ENCODE results near the gene MATCAP1. TPM values are rescaled to one million over a fixed set of nuclear protein-coding genes. Genes with fewer than 3 reads are reported as not detected.

Gene MATCAP1
- polyA plus RNA-seq, 1 of the 3 experiments (the other 2 are of a cell fraction) = 68.5 TPM

- no peak overlapping the region for H2AFZ ChIP-seq (ENCODE audit: low read depth)
- H3F3A ChIP-seq (replicated peaks; ENCODE audit: insufficient read depth) = peaks cover 38% of the 10 kb centered on the region
- ChIA-PET CTCF (interaction anchor here (1.3 to 2.5 kb wide), 5 partner anchors 11 to 227 kb away, joined by 4 to 7 read pairs (median 5); partner anchors contain the start of gene NOL3), POLR2A (interaction anchor here (0.8 kb wide), 1 partner anchor 11 kb away, joined by 3 read pairs; the partner anchor contains the start of gene NOL3)
- H3K27me3 ChIP-seq (ENCODE audit: insufficient read depth) = no peaks in the 10 kb centered on the region
- peaks cover 22% of the 10 kb centered on the region for H3K79me2 ChIP-seq (ENCODE audit: insufficient read depth)
- TF ChIP-seq RCOR1 (IDR thresholded peaks at IDR 0.05; ENCODE audit: low read length) = no peak
- TF ChIP-seq REST (IDR thresholded peaks at IDR 0.05; ENCODE audit: low read depth, low read length) = no peak
- peak; percentile 66; the same call in 1 of the 2 replicates for TF ChIP-seq NFIC (IDR thresholded peaks at IDR 0.05; ENCODE audit: borderline replicate concordance)
- TF ChIP-seq FOSL2 (IDR thresholded peaks at IDR 0.05; ENCODE audit: borderline replicate concordance, low read depth) = peak; percentile 78; the same call in 1 of the 2 replicates
- TF ChIP-seq PBX3 (IDR thresholded peaks at IDR 0.05) = peak; percentile 63
- peak; percentile 62; the same call in 1 of the 2 replicates for TF ChIP-seq JUND (IDR thresholded peaks at IDR 0.05)
- TF ChIP-seq TCF12 (IDR thresholded peaks at IDR 0.05) = peak; percentile 45; the same call in 1 of the 2 replicates
- peak overlapping the region in 1 of 2 experiments; percentile 51; a peak in 3 of 4 replicates for H3K27ac ChIP-seq (ENCODE audit: low read depth in 2 of 2, low read length in 1 of 2)
- H3K4me3 ChIP-seq (ENCODE audit: low read depth in 2 of 2, low read length in 1 of 2) = peak overlapping the region in 1 of 2 experiments; percentile 82; a peak in 2 of 4 replicates
- H3K36me3 ChIP-seq (replicated peaks in 1 of 2; ENCODE audit: control insufficient read depth in 1 of 2, insufficient read depth in 2 of 2, low read length in 1 of 2) = no peaks in the 10 kb centered on the region
- H3K9me3 ChIP-seq = no peaks in the 10 kb centered on the region
- H4K20me1 ChIP-seq (ENCODE audit: insufficient read depth) = peaks cover 10% of the 10 kb centered on the region
- no peak overlapping the region for H3K9ac ChIP-seq
- peak overlapping the region; percentile 92 for H3K4me2 ChIP-seq
- no peak for DNase-seq
- no peaks in the 10 kb centered on the region for H3K9me2 ChIP-seq
- WGBS (ENCODE audit: low lambda C conversion rate) = 44% methylated on average over 2 of the region's 2 CpGs
- peaks cover 14 to 44% of the 10 kb centered on the region in 2 experiments for H3K4me1 ChIP-seq (ENCODE audit: control insufficient read depth in 1 of 2, insufficient read depth in 2 of 2, low read depth in 1 of 2, low read length in 1 of 2)
Measured at GRCh38 chr16:67181346-67181745, 2.4 kb downstream of the MATCAP1 start.

- H3K79me2 ChIP-seq (ENCODE audit: insufficient read depth) = peaks cover 25% of the 10 kb centered on the region
- 94% methylated on average over 11 of the region's 16 CpGs for WGBS (ENCODE audit: low lambda C conversion rate)
- peaks cover 6 to 51% of the 10 kb centered on the region in 2 experiments; a peak in 3 of 4 replicates for H3K4me1 ChIP-seq (ENCODE audit: control insufficient read depth in 1 of 2, insufficient read depth in 2 of 2, low read depth in 1 of 2, low read length in 1 of 2)
- POLR2A ChIA-PET = no interaction called here
- H3K9ac ChIP-seq = no peak overlapping the region
- peaks cover 10% of the 10 kb centered on the region for H4K20me1 ChIP-seq (ENCODE audit: insufficient read depth)
- no peak overlapping the region for H2AFZ ChIP-seq (ENCODE audit: low read depth)
- TF ChIP-seq FOXM1 (IDR thresholded peaks at IDR 0.05; ENCODE audit: low read depth) (no peak), PBX3 (IDR thresholded peaks at IDR 0.05) (no peak), RCOR1 (IDR thresholded peaks at IDR 0.05; ENCODE audit: low read length) (no peak), GABPA (IDR thresholded peaks at IDR 0.05; ENCODE audit: low read depth) (no peak), USF1 (IDR thresholded peaks at IDR 0.05; ENCODE audit: borderline replicate concordance, low read depth) (no peak), TCF12 (IDR thresholded peaks at IDR 0.05) (no peak)
- no peaks in the 10 kb centered on the region for H3K9me3 ChIP-seq
- H3K4me2 ChIP-seq = no peak overlapping the region
- H3K9me2 ChIP-seq = no peaks in the 10 kb centered on the region
- peaks cover 3 to 5% of the 10 kb centered on the region in 2 experiments for H3K36me3 ChIP-seq (replicated peaks in 1 of 2; ENCODE audit: control insufficient read depth in 1 of 2, insufficient read depth in 2 of 2, low read length in 1 of 2)
- H3K27ac ChIP-seq (ENCODE audit: low read depth in 2 of 2, low read length in 1 of 2) = no peak overlapping the region
- no peak overlapping the region for H3K4me3 ChIP-seq (ENCODE audit: low read depth in 2 of 2, low read length in 1 of 2)
- peaks cover 33% of the 10 kb centered on the region for H3F3A ChIP-seq (replicated peaks; ENCODE audit: insufficient read depth)
- no peaks in the 10 kb centered on the region for H3K27me3 ChIP-seq (ENCODE audit: insufficient read depth)
- CTCF ChIA-PET = interaction anchor here (0.7 to 2.8 kb wide), 8 partner anchors 14 to 664 kb away, joined by 3 to 10 read pairs (median 4); no protein-coding TSS in a partner anchor
- DNase-seq = no peak
Measured at GRCh38 chr16:67180166-67180565, 3.6 kb downstream of the MATCAP1 start.

Measured in SK-N-SH (cell line).